Gastroesophageal sphincter (tissue), 3 donors: ENCODE data around the gene L1CAM.

Source experiments
- EP300 ChIP-seq: sonication (generic); formaldehyde crosslinking; IDR thresholded peaks from one replicate; pipeline ENCODE4 v1.6.1; 2017; ENCODE audit warnings: antibody characterized with exemption, mild to moderate bottlenecking
- POLR2A ChIP-seq, 2 donors: fragments of 450-650 bp; IDR thresholded peaks; one replicate each; pipeline ENCODE4 v1.6.1; 2017; ENCODE audit warnings: antibody characterized with exemption in 2 of 2, mild to moderate bottlenecking in 2 of 2, moderate library complexity in 1 of 2
- POLR2AphosphoS5 ChIP-seq: sonication (generic); formaldehyde crosslinking; IDR thresholded peaks from one replicate; pipeline ENCODE4 v1.6.1; 2017; ENCODE audit warnings: antibody characterized with exemption
- TF ChIP-seq, protein P1 (sequence below), 4 experiments: fragments of 200-600 bp in 2 of 4; fragments of 450-650 bp in 2 of 4; sonication (generic) in 1 of 4; IDR thresholded peaks; one replicate each; pipeline ENCODE4 v1.5.1; 2017 to 2019; ENCODE audit warnings: antibody characterized with exemption in 4 of 4, mild to moderate bottlenecking in 2 of 4, moderate library complexity in 2 of 4

DNA sequence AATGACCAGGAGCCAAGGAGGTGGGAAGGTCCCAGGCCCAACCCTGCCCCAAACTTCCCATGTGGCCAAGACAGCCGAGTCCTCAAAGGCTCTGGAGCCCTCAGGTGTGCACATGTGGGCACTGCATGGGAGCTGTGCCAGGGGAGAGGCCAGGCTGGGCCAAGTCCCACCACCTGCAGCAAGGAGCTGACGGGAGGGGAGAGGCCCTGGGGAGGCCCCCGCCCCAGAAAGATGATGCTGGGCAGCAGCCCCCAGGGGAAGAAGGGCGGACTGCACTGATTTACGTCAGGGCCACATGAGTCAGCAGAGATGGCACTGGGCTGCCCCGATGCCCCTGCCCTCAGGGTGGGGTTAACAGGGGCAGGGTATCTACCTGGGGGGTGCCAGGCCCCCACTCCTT, 1.4 kb downstream of the L1CAM start:
- TF ChIP-seq POLR2AphosphoS5 (no peak), POLR2A (IDR thresholded peaks at IDR 0.05) (no peak), EP300 (no peak)
- TF ChIP-seq, protein P1, sequence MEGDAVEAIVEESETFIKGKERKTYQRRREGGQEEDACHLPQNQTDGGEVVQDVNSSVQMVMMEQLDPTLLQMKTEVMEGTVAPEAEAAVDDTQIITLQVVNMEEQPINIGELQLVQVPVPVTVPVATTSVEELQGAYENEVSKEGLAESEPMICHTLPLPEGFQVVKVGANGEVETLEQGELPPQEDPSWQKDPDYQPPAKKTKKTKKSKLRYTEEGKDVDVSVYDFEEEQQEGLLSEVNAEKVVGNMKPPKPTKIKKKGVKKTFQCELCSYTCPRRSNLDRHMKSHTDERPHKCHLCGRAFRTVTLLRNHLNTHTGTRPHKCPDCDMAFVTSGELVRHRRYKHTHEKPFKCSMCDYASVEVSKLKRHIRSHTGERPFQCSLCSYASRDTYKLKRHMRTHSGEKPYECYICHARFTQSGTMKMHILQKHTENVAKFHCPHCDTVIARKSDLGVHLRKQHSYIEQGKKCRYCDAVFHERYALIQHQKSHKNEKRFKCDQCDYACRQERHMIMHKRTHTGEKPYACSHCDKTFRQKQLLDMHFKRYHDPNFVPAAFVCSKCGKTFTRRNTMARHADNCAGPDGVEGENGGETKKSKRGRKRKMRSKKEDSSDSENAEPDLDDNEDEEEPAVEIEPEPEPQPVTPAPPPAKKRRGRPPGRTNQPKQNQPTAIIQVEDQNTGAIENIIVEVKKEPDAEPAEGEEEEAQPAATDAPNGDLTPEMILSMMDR (IDR thresholded peaks at IDR 0.05): no peak
